B cell (primary cell): ENCODE results near the gene CUEDC2. TPM values are rescaled to one million over a fixed set of nuclear protein-coding genes. Genes with fewer than 3 reads are reported as not detected.

Experiments used
- ATAC-seq: fragments of 200-7000 bp; cut with Tn5 transposase; one replicate; pipeline ENCODE4 v1.10.0; 2021; ENCODE audit warnings: low read depth, mild to moderate bottlenecking, moderate number of reproducible peaks, moderate library complexity
- CTCF ChIA-PET: fragments of 350-600 bp; sonication (Branson Sonifier 250); formaldehyde crosslinking; loops from one replicate; lab custom pipeline; 2021; ENCODE audit warnings: antibody characterized with exemption, inconsistent platforms; lab: Charles Lee
- POLR2A ChIA-PET: fragments of 350-600 bp; sonication (Branson Sonifier 250); formaldehyde crosslinking; loops from one replicate; lab custom pipeline; 2021; ENCODE audit warnings: antibody characterized with exemption; lab: Charles Lee
- DNase-seq: peaks from one replicate; pipeline ENCODE4 v3.0.0; 2013
- H2AFZ ChIP-seq: 2 replicates; pipeline ENCODE4 v1.6.1; 2012; ENCODE audit warnings: mild to moderate bottlenecking, low read depth, low read length; ENCODE audit not compliant: insufficient read depth, poor library complexity, severe bottlenecking
- H3K27ac ChIP-seq, 2 donors: 1 replicate in 1 of 2; 2 replicates in 1 of 2; pipeline ENCODE4 v1.5.1; 2012 to 2013; ENCODE audit warnings: low read length in 2 of 2, mild to moderate bottlenecking in 2 of 2, moderate library complexity in 1 of 2
- H3K27me3 ChIP-seq, 4 experiments: fragments of 200-600 bp in 1 of 4; sonication (generic) in 1 of 4; replicated peaks in 1 of 4; 1 replicate in 2 of 4; 2 replicates in 2 of 4; pipeline versions ENCODE4 v1.6.1 to v1.7.0; 2013 to 2016; ENCODE audit warnings: low read length in 3 of 4, mild to moderate bottlenecking in 2 of 4, mixed read lengths in 1 of 4, moderate library complexity in 1 of 4; ENCODE audit not compliant: insufficient read depth in 4 of 4, control insufficient read depth in 3 of 4; ENCODE audit errors: control extremely low read depth in 1 of 4
- H3K36me3 ChIP-seq, 2 experiments: replicated peaks in 1 of 2; 1 replicate in 1 of 2; 2 replicates in 1 of 2; pipeline versions ENCODE4 v1.6.1 to v1.7.1; 2013; ENCODE audit warnings: low read length in 1 of 2; ENCODE audit not compliant: insufficient read depth in 2 of 2, control insufficient read depth in 1 of 2; ENCODE audit errors: control extremely low read depth in 1 of 2, extremely low read depth in 1 of 2
- H3K4me1 ChIP-seq, 2 donors: fragments of 200-600 bp in 1 of 2; sonication (generic) in 1 of 2; 1 replicate in 1 of 2; 2 replicates in 1 of 2; pipeline versions ENCODE4 v1.5.1 to v1.6.1; 2013 to 2017; ENCODE audit warnings: low read length in 2 of 2; ENCODE audit not compliant: control insufficient read depth in 2 of 2, insufficient read depth in 2 of 2
- H3K4me2 ChIP-seq: replicated peaks from 2 replicates; pipeline ENCODE3; 2012; ENCODE audit warnings: mild to moderate bottlenecking, low read depth, low read length; ENCODE audit not compliant: poor library complexity, severe bottlenecking
- H3K4me3 ChIP-seq, 5 experiments: fragments of 200-600 bp in 1 of 5; sonication (generic) in 1 of 5; 1 replicate in 3 of 5; 2 replicates in 2 of 5; pipeline versions ENCODE4 v1.5.1 to v1.7.0; 2011 to 2016; ENCODE audit warnings: low read length in 4 of 5, mild to moderate bottlenecking in 4 of 5, low read depth in 2 of 5, control low read depth in 1 of 5, moderate library complexity in 1 of 5; ENCODE audit not compliant: insufficient read depth in 1 of 5; ENCODE audit errors: control extremely low read depth in 1 of 5, extremely low read depth in 1 of 5
- H3K79me2 ChIP-seq: fragments of 200-600 bp; sonication (generic); one replicate; pipeline ENCODE4 v1.6.0; 2016; ENCODE audit warnings: low read length; ENCODE audit not compliant: control insufficient read depth, insufficient read depth
- H3K9ac ChIP-seq: fragments of 200-600 bp; sonication (generic); 2 replicates; pipeline ENCODE4 v1.6.1; 2017; ENCODE audit warnings: mild to moderate bottlenecking, low read length, moderate library complexity
- H3K9me3 ChIP-seq, 3 donors: one replicate each; pipeline versions ENCODE4 v1.6.1 to v1.7.1; 2013; ENCODE audit warnings: low read length in 2 of 3; ENCODE audit not compliant: control insufficient read depth in 2 of 3, insufficient read depth in 1 of 3; ENCODE audit errors: control extremely low read depth in 1 of 3
- H4K20me1 ChIP-seq: 2 replicates; pipeline ENCODE4 v1.6.0; 2012; ENCODE audit warnings: mild to moderate bottlenecking, low read length; ENCODE audit not compliant: insufficient read depth, control insufficient read depth, poor library complexity, severe bottlenecking
- H3K27ac Mint-ChIP-seq: one replicate; pipeline ENCODE4 v1.8.0; 2021; ENCODE audit warnings: mixed read lengths
- H3K27me3 Mint-ChIP-seq: one replicate; pipeline ENCODE4 v1.8.0; 2021; ENCODE audit warnings: mixed read lengths
- H3K4me1 Mint-ChIP-seq: one replicate; pipeline ENCODE4 v1.8.0; 2021; ENCODE audit warnings: mixed read lengths
- H3K4me3 Mint-ChIP-seq: one replicate; pipeline ENCODE4 v1.8.0; 2021; ENCODE audit warnings: mixed read lengths
- H3K9me3 Mint-ChIP-seq: one replicate; pipeline ENCODE4 v1.8.0; 2022; ENCODE audit warnings: mixed read lengths; ENCODE audit not compliant: insufficient read depth
- EZH2 ChIP-seq: IDR thresholded peaks from 2 replicates; pipeline ENCODE4 v1.6.1; 2012; ENCODE audit warnings: borderline replicate concordance, low read depth, mild to moderate bottlenecking, moderate library complexity, low read length; ENCODE audit not compliant: insufficient read depth, poor library complexity, severe bottlenecking
- WGBS: methylation state at CpG from one replicate; pipeline ENCODE4 v1.1.5; 2013; ENCODE audit warnings: missing lambda C conversion rate; ENCODE audit not compliant: insufficient coverage; 5-methylcytosine and 5-hydroxymethylcytosine counted together
- intact Hi-C: fragments of 100-400 bp; cut with micrococcal nuclease; formaldehyde crosslinking; loops from one replicate; pipeline ENCODE4 v1.10.0; 2022
- polyA plus RNA-seq: library from polyadenylated mRNA; depleted of rRNA; stranded (reverse); fragments of >200 nt; gene quantifications from 2 replicates; pipeline ENCODE4 v1.2.3, GENCODE V29; 2012
- total RNA-seq, 2 donors: library from RNA; stranded (reverse); fragments of 120-200 nt in 1 of 2; gene quantifications; 1 replicate in 1 of 2; 2 replicates in 1 of 2; pipeline versions ENCODE4 v1.2.3 to v1.2.4, GENCODE V29; 2013 to 2022
- TF ChIP-seq, protein P1 (sequence below): fragments of 200-600 bp; IDR thresholded peaks from one replicate; pipeline ENCODE4 v1.8.0; 2022; ENCODE audit warnings: antibody characterized with exemption, mild to moderate bottlenecking

CUEDC2 gene
- total and polyA plus RNA-seq, 2 donors (not counting 1 experiment from before 2014, with no cell fraction given) = 35.6 to 49.4 TPM

DNA sequence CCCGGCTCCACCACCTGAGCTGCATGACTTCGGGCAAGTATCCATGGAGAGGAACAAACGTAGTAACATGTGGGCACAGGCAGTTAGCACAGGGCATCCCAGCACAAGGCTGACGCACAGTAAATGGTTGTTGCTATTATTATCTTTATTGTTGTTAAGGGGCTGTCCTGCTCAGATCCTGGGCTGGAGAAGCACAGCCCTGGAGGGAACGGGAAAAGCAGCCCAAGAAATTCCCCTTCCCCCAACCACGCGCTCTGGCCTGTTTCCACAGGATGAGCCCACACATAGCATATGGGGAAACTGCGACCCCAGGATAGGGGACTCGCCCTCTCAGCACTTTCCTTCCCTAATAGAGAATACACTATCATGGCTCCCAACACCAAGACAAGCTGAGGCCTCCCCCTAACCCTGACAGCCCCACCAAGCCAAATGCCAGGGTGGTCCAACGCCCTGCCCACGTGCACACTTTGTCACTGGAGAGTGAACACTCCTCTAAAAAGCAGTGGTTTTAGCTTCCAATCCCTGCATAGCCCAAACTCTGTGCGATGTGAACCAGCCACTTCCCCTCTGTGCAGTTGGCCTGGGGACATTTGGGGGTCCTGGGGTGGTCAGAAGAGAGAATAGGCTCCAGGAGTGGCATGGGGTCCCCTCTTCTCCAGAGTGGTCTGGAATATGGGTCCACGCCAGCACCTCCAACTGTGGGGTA is 24.8 kb downstream of the CUEDC2 start:
- no peak for ATAC-seq
- Histone ChIP-seq H3K27ac (no peak overlapping the region), H3K4me2 (no peak overlapping the region), H2AFZ (no peak overlapping the region), H3K36me3 (peaks cover 0 to 3% of the 10 kb centered on the region in 2 experiments), H4K20me1 (peaks cover 24% of the 10 kb centered on the region), H3K9me3 (peaks cover 0 to 20% (median 0%) of the 10 kb centered on the region in 3 donors), H3K4me1 (peaks cover 20 to 27% of the 10 kb centered on the region in 2 donors), H3K27me3 (peaks cover 0 to 52% (median 34%) of the 10 kb centered on the region in 4 experiments), H3K4me3 (no peak overlapping the region), H3K79me2 (no peaks in the 10 kb centered on the region), H3K9ac (no peak overlapping the region)
- peak; percentile 53 for DNase-seq
- H3K27ac Mint-ChIP-seq = peak overlapping the region; percentile 20
- H3K4me3 Mint-ChIP-seq = peak overlapping the region; percentile 72
- no peak for TF ChIP-seq EZH2
- TF ChIP-seq, protein P1, sequence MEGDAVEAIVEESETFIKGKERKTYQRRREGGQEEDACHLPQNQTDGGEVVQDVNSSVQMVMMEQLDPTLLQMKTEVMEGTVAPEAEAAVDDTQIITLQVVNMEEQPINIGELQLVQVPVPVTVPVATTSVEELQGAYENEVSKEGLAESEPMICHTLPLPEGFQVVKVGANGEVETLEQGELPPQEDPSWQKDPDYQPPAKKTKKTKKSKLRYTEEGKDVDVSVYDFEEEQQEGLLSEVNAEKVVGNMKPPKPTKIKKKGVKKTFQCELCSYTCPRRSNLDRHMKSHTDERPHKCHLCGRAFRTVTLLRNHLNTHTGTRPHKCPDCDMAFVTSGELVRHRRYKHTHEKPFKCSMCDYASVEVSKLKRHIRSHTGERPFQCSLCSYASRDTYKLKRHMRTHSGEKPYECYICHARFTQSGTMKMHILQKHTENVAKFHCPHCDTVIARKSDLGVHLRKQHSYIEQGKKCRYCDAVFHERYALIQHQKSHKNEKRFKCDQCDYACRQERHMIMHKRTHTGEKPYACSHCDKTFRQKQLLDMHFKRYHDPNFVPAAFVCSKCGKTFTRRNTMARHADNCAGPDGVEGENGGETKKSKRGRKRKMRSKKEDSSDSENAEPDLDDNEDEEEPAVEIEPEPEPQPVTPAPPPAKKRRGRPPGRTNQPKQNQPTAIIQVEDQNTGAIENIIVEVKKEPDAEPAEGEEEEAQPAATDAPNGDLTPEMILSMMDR = no peak
- ChIA-PET POLR2A (interaction anchor here (0.6 kb wide), 1 partner anchor 276 kb away, joined by 4 read pairs; no protein-coding TSS in a partner anchor), CTCF (interaction anchor here (0.6 to 1.9 kb wide), 4 partner anchors 9 to 121 kb away, joined by 3 to 7 read pairs (median 4); no protein-coding TSS in a partner anchor)
- peaks cover 39% of the 10 kb centered on the region for H3K27me3 Mint-ChIP-seq
- intact Hi-C loops = no loop called here
- H3K9me3 Mint-ChIP-seq = no peaks in the 10 kb centered on the region
- H3K4me1 Mint-ChIP-seq = peaks cover 30% of the 10 kb centered on the region
- 86% methylated on average over 11 of the region's 13 CpGs for WGBS

DNA sequence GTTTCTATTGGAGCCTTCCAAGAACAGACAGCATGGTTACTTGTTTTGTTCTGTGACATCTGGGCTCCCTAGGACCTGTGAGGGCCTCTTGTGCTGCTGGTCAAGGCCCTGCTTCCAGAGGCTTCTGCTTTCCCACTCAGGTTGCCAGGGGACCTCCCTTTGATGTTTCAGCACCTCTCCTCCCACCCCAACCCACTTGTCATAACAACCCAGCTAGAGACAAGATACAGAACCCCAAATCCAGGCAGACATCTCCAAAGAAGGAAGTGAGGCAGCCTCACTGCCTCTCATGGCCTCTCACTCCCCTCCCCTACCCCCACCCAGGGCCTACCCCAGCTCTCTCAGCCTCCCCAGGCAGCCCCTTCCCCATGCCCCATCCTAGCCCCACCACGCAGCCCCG is 25.6 kb downstream of the CUEDC2 start:
- H3K27me3 Mint-ChIP-seq = peaks cover 32% of the 10 kb centered on the region
- CTCF ChIA-PET = interaction anchor here (1.4 to 2.3 kb wide), 4 partner anchors 9 to 72 kb away, joined by 4 to 8 read pairs (median 6); no protein-coding TSS in a partner anchor
- Histone ChIP-seq H3K9ac (no peak overlapping the region), H3K4me2 (no peak overlapping the region), H2AFZ (no peak overlapping the region), H4K20me1 (peaks cover 32% of the 10 kb centered on the region), H3K4me1 (peaks cover 20 to 27% of the 10 kb centered on the region in 2 donors), H3K36me3 (peaks cover 0 to 10% of the 10 kb centered on the region in 2 experiments), H3K27me3 (peaks cover 0 to 45% (median 31%) of the 10 kb centered on the region in 4 experiments), H3K79me2 (no peaks in the 10 kb centered on the region), H3K27ac (no peak overlapping the region), H3K9me3 (peaks cover 0 to 18% (median 0%) of the 10 kb centered on the region in 3 donors), H3K4me3 (no peak overlapping the region)
- peaks cover 28% of the 10 kb centered on the region for H3K4me1 Mint-ChIP-seq
- peak overlapping the region; percentile 4 for H3K27ac Mint-ChIP-seq
- intact Hi-C loops = no loop called here
- H3K4me3 Mint-ChIP-seq = peak overlapping the region; percentile 11
- no peaks in the 10 kb centered on the region for H3K9me3 Mint-ChIP-seq
- POLR2A ChIA-PET = interaction anchor here (0.6 kb wide), 1 partner anchor 236 kb away, joined by 4 read pairs; no protein-coding TSS in a partner anchor
- no CpG with 5 or more reads among the region's 2 CpGs for WGBS
- ATAC-seq = no peak
- peak; percentile 40 for DNase-seq
- no peak for TF ChIP-seq EZH2
- TF ChIP-seq, protein P1 = no peak
